IMR-90 (cell line): ENCODE data around the gene ZNF609. TPM values are rescaled to one million over a fixed set of nuclear protein-coding genes. Genes with fewer than 3 reads are reported as not detected.

Experiments
- ATAC-seq: fragments of 200-7000 bp; cut with Tn5 transposase; 2 replicates; pipeline ENCODE4 v1.9.1; 2020; ENCODE audit warnings: low read depth, mild to moderate bottlenecking, moderate library complexity
- BruUV-seq: library from RNA; stranded (reverse); fragments of 400-500 nt; replicated peaks from 2 replicates; lab custom pipeline; 2021; lab: Mats Ljungman, UMichigan
- CTCF ChIA-PET: fragments of 300-600 bp; formaldehyde crosslinking; extraction: SDS; loops from one replicate; lab custom pipeline; 2021; ENCODE audit warnings: antibody characterized with exemption; lab: Yijun Ruan, JAX
- POLR2A ChIA-PET: fragments of 300-600 bp; sonication (Branson Sonifier 250); formaldehyde crosslinking; loops from one replicate; lab custom pipeline; 2022; ENCODE audit warnings: antibody characterized with exemption; ENCODE audit not compliant: unreplicated experiment; lab: Charles Lee
- DNase-seq: peaks from one replicate; pipeline ENCODE4 v3.0.0; 2013
- H2AFZ ChIP-seq: replicated peaks from 2 replicates; pipeline ENCODE3; 2013; ENCODE audit warnings: low read length, mild to moderate bottlenecking; ENCODE audit not compliant: poor library complexity
- H2AK5ac ChIP-seq: 2 replicates; pipeline ENCODE4 v1.6.1; 2013; ENCODE audit warnings: low read depth, low read length, inconsistent platforms
- H2AK9ac ChIP-seq: replicated peaks from 2 replicates; pipeline ENCODE3; 2013; ENCODE audit warnings: mild to moderate bottlenecking, low read depth, low read length, moderate library complexity; ENCODE audit not compliant: poor library complexity
- H2BK120ac ChIP-seq: 2 replicates; pipeline ENCODE4 v1.6.1; 2013; ENCODE audit warnings: low read depth, low read length, inconsistent platforms
- H2BK15ac ChIP-seq: 3 replicates; pipeline ENCODE4 v1.6.1; 2013; ENCODE audit warnings: low read depth, low read length, inconsistent platforms
- H2BK20ac ChIP-seq: 2 replicates; pipeline ENCODE4 v1.6.1; 2013; ENCODE audit warnings: low read depth, mild to moderate bottlenecking, inconsistent platforms, low read length, moderate library complexity
- H2BK5ac ChIP-seq: 2 replicates; pipeline ENCODE4 v1.6.1; 2013; ENCODE audit warnings: mild to moderate bottlenecking, low read depth, low read length, inconsistent platforms; ENCODE audit not compliant: poor library complexity, severe bottlenecking
- H3K14ac ChIP-seq: replicated peaks from 2 replicates; pipeline ENCODE4 v1.6.1; 2013; ENCODE audit warnings: low read depth, low read length, inconsistent platforms
- H3K18ac ChIP-seq: 2 replicates; pipeline ENCODE4 v1.6.1; 2013; ENCODE audit warnings: low read depth, low read length, control low read depth
- H3K23ac ChIP-seq: 2 replicates; pipeline ENCODE4 v1.6.1; 2013; ENCODE audit warnings: low read depth, low read length, inconsistent platforms
- H3K27ac ChIP-seq: 2 replicates; pipeline ENCODE4 v1.5.1; 2013; ENCODE audit warnings: mild to moderate bottlenecking, control low read depth, low read length; ENCODE audit not compliant: insufficient read depth
- H3K27me3 ChIP-seq: 2 replicates; pipeline ENCODE4 v1.6.1; 2013; ENCODE audit warnings: low read length; ENCODE audit not compliant: control insufficient read depth, insufficient read depth
- H3K36me3 ChIP-seq: 2 replicates; pipeline ENCODE4 v1.6.1; 2013; ENCODE audit warnings: low read length, mixed read lengths; ENCODE audit not compliant: control insufficient read depth, insufficient read depth
- H3K4ac ChIP-seq: 2 replicates; pipeline ENCODE4 v1.6.1; 2013; ENCODE audit warnings: low read depth, low read length, inconsistent platforms
- H3K4me1 ChIP-seq: 2 replicates; pipeline ENCODE4 v1.6.1; 2013; ENCODE audit warnings: low read length, mixed read lengths; ENCODE audit not compliant: control insufficient read depth, insufficient read depth
- H3K4me2 ChIP-seq: 2 replicates; pipeline ENCODE4 v1.6.1; 2013; ENCODE audit warnings: low read depth, mild to moderate bottlenecking, control low read depth, low read length, moderate library complexity
- H3K4me3 ChIP-seq: 2 replicates; pipeline ENCODE4 v1.5.1; 2013; ENCODE audit warnings: low read depth, mild to moderate bottlenecking, control low read depth, low read length, moderate library complexity; ENCODE audit not compliant: insufficient read depth
- H3K56ac ChIP-seq: 2 replicates; pipeline ENCODE4 v1.6.1; 2013; ENCODE audit warnings: low read length, inconsistent platforms; ENCODE audit not compliant: insufficient read depth; ENCODE audit errors: extremely low read depth
- H3K79me1 ChIP-seq, 2 experiments: 2 replicates each; pipeline ENCODE4 v1.6.1; 2013; ENCODE audit warnings: low read length in 2 of 2, inconsistent platforms in 1 of 2, low read depth in 1 of 2
- H3K9ac ChIP-seq: 2 replicates; pipeline ENCODE4 v1.6.1; 2013; ENCODE audit warnings: low read depth, low read length, control low read depth
- H3K9me1 ChIP-seq: 2 replicates; pipeline ENCODE4 v1.6.1; 2013; ENCODE audit warnings: low read length, inconsistent platforms; ENCODE audit not compliant: insufficient read depth
- H3K9me3 ChIP-seq: 2 replicates; pipeline ENCODE4 v1.6.1; 2013; ENCODE audit warnings: low read length; ENCODE audit not compliant: control insufficient read depth, insufficient read depth
- H4K20me1 ChIP-seq: 2 replicates; pipeline ENCODE4 v1.6.1; 2013; ENCODE audit warnings: low read length, inconsistent platforms; ENCODE audit not compliant: insufficient read depth
- H4K5ac ChIP-seq: 2 replicates; pipeline ENCODE4 v1.6.1; 2013; ENCODE audit warnings: mild to moderate bottlenecking, low read depth, low read length, control low read depth
- H4K8ac ChIP-seq, 2 experiments: 2 replicates each; pipeline ENCODE4 v1.6.1; 2013; ENCODE audit warnings: low read depth in 2 of 2, low read length in 2 of 2, control low read depth in 1 of 2, inconsistent platforms in 1 of 2
- H4K91ac ChIP-seq: 2 replicates; pipeline ENCODE4 v1.6.1; 2013; ENCODE audit warnings: low read depth, low read length, inconsistent platforms; ENCODE audit not compliant: insufficient read depth
- BHLHE40 ChIP-seq: fragments of 150-350 bp; IDR thresholded peaks from 2 replicates; pipeline ENCODE4 v1.6.1; 2016; ENCODE audit warnings: mild to moderate bottlenecking, low read depth, low read length
- CHD1 ChIP-seq: IDR thresholded peaks from 2 replicates; pipeline ENCODE4 v1.6.1; 2012; ENCODE audit warnings: low read depth, low read length, improper control_type of control experiment
- RAD21 ChIP-seq: IDR thresholded peaks from 2 replicates; pipeline ENCODE4 v1.6.1; 2012; ENCODE audit warnings: low read length, improper control_type of control experiment
- WGBS, 2 experiments: methylation state at CpG; one replicate each; pipeline versions ENCODE4 v1.1.5 to v1.1.7; 2013; ENCODE audit warnings: missing lambda C conversion rate in 2 of 2; ENCODE audit not compliant: insufficient read length in 1 of 2; ENCODE audit errors: extremely low coverage in 2 of 2; 5-methylcytosine and 5-hydroxymethylcytosine counted together
- dilution Hi-C: fragments of 300-500 bp; cut with HindIII; formaldehyde crosslinking; loops from one replicate; pipeline ENCODE4 v1.14.3; 2018; ENCODE audit warnings: low sequenced_read_pairs; ENCODE audit not compliant: unreplicated experiment
- in situ Hi-C: fragments of 300-500 bp; cut with MboI; formaldehyde crosslinking; loops from 3 replicates; pipeline ENCODE4 v1.14.3; 2019; ENCODE audit warnings: low sequenced_read_pairs, inconsistent platforms, mixed read lengths
- intact Hi-C: fragments of 100-400 bp; cut with micrococcal nuclease; formaldehyde crosslinking; loops from 2 replicates; pipeline ENCODE4 v1.10.0; 2022
- polyA plus RNA-seq, 3 experiments: library from polyadenylated mRNA; depleted of rRNA; stranded (reverse); fragments of >200 nt; gene quantifications; 2 replicates each; pipeline ENCODE4 v1.2.3, GENCODE V29; 2012; ENCODE audit warnings: low replicate concordance in 1 of 3
- total RNA-seq: library from RNA; depleted of rRNA; stranded (reverse); fragments of >200 nt; gene quantifications from 2 replicates; pipeline ENCODE4 v1.2.3, GENCODE V29; 2012

Gene ZNF609
- total and polyA plus RNA-seq, 2 of the 4 experiments (the other 2 are of a cell fraction) = 10.4 to 12.5 TPM

DNA sequence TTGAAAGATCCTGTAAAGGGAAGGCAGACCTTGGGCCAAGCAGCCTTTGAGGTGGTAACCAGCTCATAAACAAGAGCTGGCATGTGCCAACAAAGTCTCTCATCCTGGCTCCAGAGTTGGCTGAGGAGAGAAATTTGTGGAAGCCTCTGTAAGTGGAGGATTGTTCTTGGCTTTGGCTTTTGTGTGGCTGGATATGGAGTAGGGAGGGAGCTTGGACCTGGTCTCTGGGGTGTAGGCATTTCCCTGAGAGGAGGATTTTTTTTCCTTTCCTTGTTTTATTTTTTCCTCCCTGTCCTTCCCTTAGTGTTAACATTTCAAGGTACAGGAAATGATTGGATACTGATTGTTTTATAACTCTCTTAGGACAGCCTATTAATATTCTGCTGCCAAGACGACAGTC, 60.8 kb downstream of the ZNF609 start:
- Histone ChIP-seq H2BK5ac (no peak overlapping the region), H4K5ac (no peak overlapping the region), H3K79me1 (peaks cover 21 to 72% of the 10 kb centered on the region in 2 experiments), H3K23ac (peak overlapping the region; percentile 7; the same call in 1 of the 2 replicates), H3K9me3 (no peaks in the 10 kb centered on the region), H4K20me1 (peaks cover 45% of the 10 kb centered on the region), H3K4me2 (no peak overlapping the region), H2AK5ac (no peak overlapping the region), H3K56ac (no peak overlapping the region), H3K9me1 (peaks cover 10% of the 10 kb centered on the region; the same call in 1 of the 2 replicates), H4K8ac (no peak overlapping the region), H3K36me3 (peaks cover 7% of the 10 kb centered on the region), H3K14ac (no peak overlapping the region), H2BK120ac (no peak overlapping the region), H3K4me1 (peaks cover 8% of the 10 kb centered on the region), H3K9ac (no peak overlapping the region), H3K4me3 (no peak overlapping the region), H4K91ac (no peak overlapping the region), H2AK9ac (no peak overlapping the region), H3K27me3 (no peaks in the 10 kb centered on the region), H2BK20ac (no peak overlapping the region), H3K4ac (no peak overlapping the region), H3K18ac (peak overlapping the region; percentile 16; the same call in 1 of the 2 replicates), H3K27ac (no peak overlapping the region), H2AFZ (no peak overlapping the region), H2BK15ac (no peak overlapping the region)
- ChIA-PET POLR2A (no interaction called here), CTCF (no interaction called here)
- BruUV-seq = no TSS peak
- ATAC-seq (no peak), DNase-seq (no peak)
- in situ Hi-C loops = no loop called here
- dilution Hi-C loops = no loop called here
- TF ChIP-seq BHLHE40 (no peak), RAD21 (no peak), CHD1 (no peak)
- WGBS, 2 experiments = no CpG with 5 or more reads among the region's 1 CpG
- intact Hi-C loops = no loop called here
